SK-N-SH (cell line): ENCODE data around the gene MARK3. TPM values are rescaled to one million over a fixed set of nuclear protein-coding genes. Genes with fewer than 3 reads are reported as not detected.

Experiments used
- CTCF ChIA-PET: fragments of 300-600, 350-600 bp; formaldehyde crosslinking; extraction: SDS; loops from one replicate; lab custom pipeline; 2021; lab: Yijun Ruan, JAX
- POLR2A ChIA-PET: fragments of 350-600 bp; sonication (Branson Sonifier 250); formaldehyde crosslinking; extraction: SDS; loops from one replicate; lab custom pipeline; 2020; ENCODE audit warnings: antibody characterized with exemption, inconsistent platforms; lab: Yijun Ruan, JAX
- DNase-seq: peaks from one replicate; pipeline ENCODE4 v3.0.0; 2012
- H2AFZ ChIP-seq: fragments of 200-600 bp; sonication (generic); 2 replicates; pipeline ENCODE4 v1.8.1; 2016; ENCODE audit warnings: antibody characterized with exemption, mild to moderate bottlenecking, low read depth
- H3F3A ChIP-seq: fragments of 200-600 bp; sonication (generic); replicated peaks from 2 replicates; pipeline ENCODE3; 2016; ENCODE audit warnings: antibody characterized with exemption, mild to moderate bottlenecking; ENCODE audit not compliant: insufficient read depth
- H3K27ac ChIP-seq, 2 experiments: fragments of 200-500 bp in 1 of 2; fragments of 200-600 bp in 1 of 2; sonication (Bioruptor generic) in 1 of 2; sonication (generic), shearing (Covaris generic) in 1 of 2; 2 replicates each; pipeline versions ENCODE4 v1.5.1 to v1.6.1; 2014 to 2016; ENCODE audit warnings: low read depth in 2 of 2, inconsistent platforms in 1 of 2, low read length in 1 of 2, mild to moderate bottlenecking in 1 of 2, mixed read lengths in 1 of 2
- H3K27me3 ChIP-seq: fragments of 200-600 bp; sonication (generic), shearing (Covaris generic); 2 replicates; pipeline ENCODE4 v1.6.1; 2016; ENCODE audit warnings: mixed run types; ENCODE audit not compliant: insufficient read depth
- H3K36me3 ChIP-seq, 2 experiments: fragments of 200-500 bp in 1 of 2; fragments of 200-600 bp in 1 of 2; sonication (Bioruptor generic) in 1 of 2; sonication (generic) in 1 of 2; replicated peaks in 1 of 2; 2 replicates each; pipeline versions ENCODE3 to v1.5.1; 2014 to 2016; ENCODE audit warnings: low read length in 1 of 2, mild to moderate bottlenecking in 1 of 2; ENCODE audit not compliant: insufficient read depth in 2 of 2, control insufficient read depth in 1 of 2
- H3K4me1 ChIP-seq, 2 experiments: fragments of 200-500 bp in 1 of 2; fragments of 200-600 bp in 1 of 2; sonication (Bioruptor generic) in 1 of 2; sonication (generic), shearing (Covaris generic) in 1 of 2; 2 replicates each; pipeline versions ENCODE4 v1.5.1 to v1.6.1; 2014 to 2016; ENCODE audit warnings: low read depth in 1 of 2, low read length in 1 of 2, mixed run types in 1 of 2; ENCODE audit not compliant: insufficient read depth in 2 of 2, control insufficient read depth in 1 of 2
- H3K4me2 ChIP-seq: fragments of 200-600 bp; sonication (generic), shearing (Covaris generic); 2 replicates; pipeline ENCODE4 v1.6.1; 2017; ENCODE audit warnings: mixed run types
- H3K4me3 ChIP-seq, 2 experiments: fragments of 200-500 bp in 1 of 2; fragments of 200-600 bp in 1 of 2; sonication (Bioruptor generic) in 1 of 2; sonication (generic), shearing (Covaris generic) in 1 of 2; 2 replicates each; pipeline versions ENCODE4 v1.5.1 to v1.8.1; 2014 to 2016; ENCODE audit warnings: low read depth in 2 of 2, inconsistent platforms in 1 of 2, low read length in 1 of 2, mild to moderate bottlenecking in 1 of 2, mixed read lengths in 1 of 2, moderate library complexity in 1 of 2
- H3K79me2 ChIP-seq: fragments of 200-600 bp; sonication (generic); 2 replicates; pipeline ENCODE4 v1.8.1; 2017; ENCODE audit warnings: mild to moderate bottlenecking; ENCODE audit not compliant: insufficient read depth
- H3K9ac ChIP-seq: fragments of 200-600 bp; sonication (generic); 2 replicates; pipeline ENCODE4 v1.6.1; 2017; ENCODE audit warnings: mixed run types
- H3K9me2 ChIP-seq: fragments of 200-600 bp; sonication (generic); 2 replicates; pipeline ENCODE4 v1.6.1; 2017; ENCODE audit warnings: mixed run types
- H3K9me3 ChIP-seq: fragments of 200-600 bp; sonication (generic); 2 replicates; pipeline ENCODE4 v1.6.1; 2017; ENCODE audit warnings: mixed run types, mild to moderate bottlenecking, moderate library complexity
- H4K20me1 ChIP-seq: fragments of 200-600 bp; sonication (generic); 2 replicates; pipeline ENCODE4 v1.6.1; 2017; ENCODE audit warnings: mild to moderate bottlenecking, mixed run types; ENCODE audit not compliant: insufficient read depth
- FOSL2 ChIP-seq: IDR thresholded peaks from 2 replicates; pipeline ENCODE4 v1.4.0; 2012; ENCODE audit warnings: low read depth, mild to moderate bottlenecking, moderate library complexity, borderline replicate concordance
- FOXM1 ChIP-seq: IDR thresholded peaks from 2 replicates; pipeline ENCODE4 v1.4.0; 2012; ENCODE audit warnings: low read depth, mild to moderate bottlenecking
- GATA2 ChIP-seq: sonication (generic); formaldehyde crosslinking; IDR thresholded peaks from 2 replicates; pipeline ENCODE4 v1.5.0; 2020; ENCODE audit warnings: mild to moderate bottlenecking, missing genetic modification reagents
- JUND ChIP-seq: IDR thresholded peaks from 2 replicates; pipeline ENCODE4 v1.4.0; 2012
- MEF2A ChIP-seq: IDR thresholded peaks from 2 replicates; pipeline ENCODE4 v1.4.0; 2012; ENCODE audit warnings: low read depth, borderline replicate concordance
- MXI1 ChIP-seq: IDR thresholded peaks from 2 replicates; pipeline ENCODE4 v1.6.1; 2012; ENCODE audit warnings: mild to moderate bottlenecking, low read depth, low read length, improper control_type of control experiment
- NFIC ChIP-seq: IDR thresholded peaks from 2 replicates; pipeline ENCODE4 v1.4.0; 2012; ENCODE audit warnings: borderline replicate concordance
- POLR2AphosphoS5 ChIP-seq: IDR thresholded peaks from 2 replicates; pipeline ENCODE4 v1.6.1; 2012; ENCODE audit warnings: low read depth, low read length
- RFX5 ChIP-seq: IDR thresholded peaks from 2 replicates; pipeline ENCODE4 v1.6.1; 2012; ENCODE audit warnings: mild to moderate bottlenecking, improper control_type of control experiment, low read length
- TCF12 ChIP-seq: IDR thresholded peaks from 2 replicates; pipeline ENCODE4 v1.4.0; 2012
- WGBS: methylation state at CpG from one replicate; pipeline ENCODE4 v1.1.6; 2017; ENCODE audit warnings: low lambda C conversion rate; 5-methylcytosine and 5-hydroxymethylcytosine counted together
- polyA plus RNA-seq, 3 experiments: library from polyadenylated mRNA; depleted of rRNA; stranded (reverse); fragments of >200 nt; gene quantifications; 2 replicates each; pipeline ENCODE4 v1.2.3, GENCODE V29; 2012
- TF ChIP-seq, protein P1 (sequence below): fragments of 150-350 bp; IDR thresholded peaks from 2 replicates; pipeline ENCODE4 v1.6.1; 2017; ENCODE audit warnings: antibody characterized with exemption, low read length, low read depth, borderline replicate concordance

MARK3 gene
- polyA plus RNA-seq, 1 of the 3 experiments (the other 2 are of a cell fraction): 73.4 TPM

DNA sequence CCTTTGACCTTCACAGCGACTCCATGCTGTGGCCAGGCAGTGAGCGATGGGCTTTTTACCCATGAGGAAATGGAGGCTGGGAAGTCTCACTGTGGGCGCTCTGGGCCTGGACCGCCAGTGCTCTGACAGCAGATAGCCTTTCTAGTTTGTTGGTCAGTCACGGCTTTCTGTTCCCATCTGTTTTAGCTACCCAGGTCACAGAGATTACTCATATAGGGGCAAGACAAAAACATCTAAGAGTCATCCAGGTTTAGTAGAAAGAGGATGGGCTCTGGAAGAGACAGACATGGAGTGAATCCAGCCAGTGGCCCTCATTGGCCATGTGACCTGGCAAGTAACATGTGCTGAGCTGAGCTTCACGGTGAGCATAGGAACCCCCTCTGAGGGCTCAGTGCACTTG is 68.6 kb downstream of the MARK3 start:
- ChIA-PET CTCF (interaction anchor here (0.6 to 1.6 kb wide), 5 partner anchors 11 to 1015 kb away, joined by 3 to 4 read pairs (median 3); no protein-coding TSS in a partner anchor), POLR2A (no interaction called here)
- peaks cover 14 to 39% of the 10 kb centered on the region in 2 experiments for H3K36me3 ChIP-seq
- H3K9me2 ChIP-seq: no peaks in the 10 kb centered on the region
- no peaks in the 10 kb centered on the region; the same call in 1 of the 2 replicates for H4K20me1 ChIP-seq
- H3K4me1 ChIP-seq: peaks cover 0 to 12% of the 10 kb centered on the region in 2 experiments; a peak in 2 of 4 replicates
- no peak overlapping the region for H3K27ac ChIP-seq
- no peak overlapping the region for H2AFZ ChIP-seq
- no peaks in the 10 kb centered on the region for H3K9me3 ChIP-seq
- H3K79me2 ChIP-seq: peaks cover 79% of the 10 kb centered on the region
- peaks cover 17% of the 10 kb centered on the region for H3F3A ChIP-seq
- no peak overlapping the region for H3K4me2 ChIP-seq
- 98% methylated on average over 6 of the region's 6 CpGs for WGBS
- H3K9ac ChIP-seq: no peak overlapping the region
- H3K27me3 ChIP-seq: no peaks in the 10 kb centered on the region
- TF ChIP-seq, protein P1, sequence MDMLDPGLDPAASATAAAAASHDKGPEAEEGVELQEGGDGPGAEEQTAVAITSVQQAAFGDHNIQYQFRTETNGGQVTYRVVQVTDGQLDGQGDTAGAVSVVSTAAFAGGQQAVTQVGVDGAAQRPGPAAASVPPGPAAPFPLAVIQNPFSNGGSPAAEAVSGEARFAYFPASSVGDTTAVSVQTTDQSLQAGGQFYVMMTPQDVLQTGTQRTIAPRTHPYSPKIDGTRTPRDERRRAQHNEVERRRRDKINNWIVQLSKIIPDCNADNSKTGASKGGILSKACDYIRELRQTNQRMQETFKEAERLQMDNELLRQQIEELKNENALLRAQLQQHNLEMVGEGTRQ: no peak
- TF ChIP-seq TCF12 (no peak), RFX5 (no peak), MXI1 (no peak), FOSL2 (no peak), MEF2A (no peak), FOXM1 (no peak), GATA2 (CRISPR knock-in tag) (no peak), POLR2AphosphoS5 (no peak)
- H3K4me3 ChIP-seq: no peak overlapping the region
- no peak for DNase-seq

DNA sequence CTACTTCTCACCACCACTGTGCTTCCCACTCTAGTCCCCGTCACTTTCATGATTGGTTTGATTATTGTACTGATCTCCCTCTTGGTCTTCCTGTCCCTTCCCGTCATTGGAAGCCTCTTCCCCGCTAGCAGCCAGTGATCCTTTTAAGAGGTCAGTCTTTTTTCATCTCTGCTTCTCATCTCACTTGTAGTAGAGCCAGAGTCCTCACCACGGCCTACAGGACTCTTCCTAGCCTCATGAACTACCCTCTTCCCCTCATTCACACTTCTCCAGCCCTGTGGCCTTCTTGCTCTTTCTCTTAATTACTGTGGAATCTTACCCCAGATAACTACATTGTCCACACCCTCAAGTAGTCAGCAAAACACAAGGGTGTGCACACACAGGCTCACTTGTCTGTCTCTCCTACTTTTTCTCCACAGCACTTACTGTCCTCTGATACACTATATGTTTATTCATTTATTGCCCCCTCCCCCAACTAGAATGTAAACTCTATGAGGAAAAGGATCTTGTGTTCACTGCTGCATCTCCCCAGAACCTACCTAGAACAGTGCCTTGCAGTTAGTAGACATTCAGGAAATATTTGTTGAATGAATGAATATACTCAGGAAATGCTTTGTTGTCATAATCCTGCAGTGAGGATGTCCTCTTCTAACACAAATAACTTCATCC is 71.1 kb downstream of the MARK3 start:
- Histone ChIP-seq H3K9ac (no peak overlapping the region), H3K9me2 (no peaks in the 10 kb centered on the region), H3K9me3 (no peaks in the 10 kb centered on the region), H3K36me3 (peaks cover 19 to 51% of the 10 kb centered on the region in 2 experiments), H2AFZ (no peak overlapping the region), H3K4me3 (no peak overlapping the region; a peak in 1 of 4 replicates), H3F3A (peaks cover 13% of the 10 kb centered on the region), H3K27me3 (no peaks in the 10 kb centered on the region), H4K20me1 (no peaks in the 10 kb centered on the region; the same call in 1 of the 2 replicates), H3K79me2 (peaks cover 78% of the 10 kb centered on the region), H3K4me2 (no peak overlapping the region), H3K27ac (no peak overlapping the region), H3K4me1 (peaks cover 0 to 5% of the 10 kb centered on the region in 2 experiments; a peak in 2 of 4 replicates)
- WGBS: 93% methylated on average over 4 of the region's 4 CpGs
- DNase-seq: no peak
- TF ChIP-seq FOSL2 (no peak), JUND (0 out of 2 replicates have a peak, but pooled peaks have one; percentile 21), NFIC (no peak)
- POLR2A ChIA-PET: no interaction called here
- CTCF ChIA-PET: interaction anchor here (1.6 kb wide), 1 partner anchor 65 kb away, joined by 4 read pairs; no protein-coding TSS in a partner anchor

DNA sequence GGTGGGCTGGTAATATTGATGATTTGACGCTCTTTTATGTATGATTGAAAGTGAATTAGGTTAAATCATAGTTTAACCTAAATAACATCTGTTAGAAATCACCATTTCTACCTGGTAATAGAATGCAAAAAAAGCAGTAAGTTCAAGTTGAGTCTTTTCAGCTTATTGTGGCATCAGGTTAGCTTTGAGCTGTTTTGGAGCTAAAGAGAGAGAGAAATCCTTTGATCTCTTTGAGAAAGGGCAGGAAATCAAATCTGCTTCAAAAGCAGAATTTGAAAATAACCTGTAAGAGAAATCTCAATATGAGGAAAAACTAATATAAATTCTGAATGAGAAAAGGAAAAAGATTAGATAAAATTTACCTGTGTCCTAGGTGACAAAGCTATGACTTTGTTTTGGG is 75.2 kb downstream of the MARK3 start:
- H3K79me2 ChIP-seq: peaks cover 56% of the 10 kb centered on the region
- no peaks in the 10 kb centered on the region; the same call in 1 of the 2 replicates for H4K20me1 ChIP-seq
- H3K9me3 ChIP-seq: no peaks in the 10 kb centered on the region

More for the DNA sequence above, 75.2 kb downstream of the MARK3 start:
- no peak overlapping the region for H3K4me3 ChIP-seq
- no peaks in the 10 kb centered on the region for H3K27me3 ChIP-seq
- H3F3A ChIP-seq: peaks cover 10% of the 10 kb centered on the region
- H3K36me3 ChIP-seq: peaks cover 37 to 81% of the 10 kb centered on the region in 2 experiments
- ChIA-PET POLR2A (no interaction called here), CTCF (interaction anchor here (0.9 to 2.9 kb wide), 5 partner anchors 10 to 67 kb away, joined by 3 to 9 read pairs (median 4); no protein-coding TSS in a partner anchor)
- no peak overlapping the region for H3K4me2 ChIP-seq
- no peak overlapping the region for H3K27ac ChIP-seq
- no peaks in the 10 kb centered on the region for H3K9me2 ChIP-seq
- no peak for DNase-seq
- H3K4me1 ChIP-seq: peaks cover 0 to 5% of the 10 kb centered on the region in 2 experiments; a peak in 1 of 4 replicates
- no peak overlapping the region for H3K9ac ChIP-seq
- 100% methylated on average over 1 of the region's 1 CpG for WGBS
- TF ChIP-seq POLR2AphosphoS5: no peak
- no peak for TF ChIP-seq TCF12
- no peak overlapping the region for H2AFZ ChIP-seq
